HepG2 (cell line): ENCODE results near the gene STOM. TPM values are rescaled to one million over a fixed set of nuclear protein-coding genes. Genes with fewer than 3 reads are reported as not detected.
A peak's percentile ranks its signal among the peaks of the same experiment; 100 is the strongest.

Source experiments
- ATF7-NPFF ChIP-seq: sonication (generic); formaldehyde crosslinking; IDR thresholded peaks from 2 replicates; pipeline ENCODE4 v1.8.1; 2023; ENCODE audit warnings: mild to moderate bottlenecking, low read depth, missing genetic modification reagents, moderate library complexity
- CREM ChIP-seq, 2 experiments: sonication (generic) in 1 of 2; formaldehyde crosslinking in 1 of 2; IDR thresholded peaks; 2 replicates each; pipeline versions ENCODE4 v1.4.0 to v1.6.1; 2016 to 2020; ENCODE audit warnings: antibody characterized with exemption in 1 of 2, mild to moderate bottlenecking in 1 of 2, missing genetic modification reagents in 1 of 2
- HOXA3 ChIP-seq: sonication (generic); formaldehyde crosslinking; IDR thresholded peaks from 2 replicates; pipeline ENCODE4 v1.5.0; 2020; ENCODE audit warnings: missing genetic modification reagents
- MYNN ChIP-seq: sonication (generic); formaldehyde crosslinking; IDR thresholded peaks from 2 replicates; pipeline ENCODE4 v1.4.0; 2020; ENCODE audit warnings: mild to moderate bottlenecking, low read depth, missing genetic modification reagents
- PLSCR1 ChIP-seq: sonication (generic); formaldehyde crosslinking; IDR thresholded peaks from 2 replicates; pipeline ENCODE4 v1.5.0; 2020; ENCODE audit warnings: missing genetic modification reagents, mild to moderate bottlenecking, borderline replicate concordance
- RXRB ChIP-seq: IDR thresholded peaks from 2 replicates; pipeline ENCODE4 v1.6.1; 2016; ENCODE audit warnings: borderline replicate concordance, missing genetic modification reagents, missing compliant biosample characterization
- SKI ChIP-seq: fragments of 450-650 bp; IDR thresholded peaks from one replicate; pipeline ENCODE4 v1.6.1; 2018; ENCODE audit warnings: mild to moderate bottlenecking; ENCODE audit not compliant: partially characterized antibody
- TAF1 ChIP-seq: sonication (generic); formaldehyde crosslinking; IDR thresholded peaks from 2 replicates; pipeline ENCODE4 v1.4.0; 2020; ENCODE audit warnings: missing genetic modification reagents
- TBL1XR1 ChIP-seq: fragments of 150-350 bp; IDR thresholded peaks from 2 replicates; pipeline ENCODE4 v1.6.1; 2014; ENCODE audit warnings: borderline replicate concordance, low read length; ENCODE audit not compliant: partially characterized antibody
- TCF7L2 ChIP-seq: IDR thresholded peaks from 2 replicates; pipeline ENCODE4 v1.6.1; 2011; ENCODE audit warnings: mild to moderate bottlenecking, low read depth, low read length, moderate library complexity
- TFAP4 ChIP-seq: sonication (generic); IDR thresholded peaks from 2 replicates; pipeline ENCODE4 v1.6.1; 2016; ENCODE audit warnings: low read depth, borderline replicate concordance
- ZFP62 ChIP-seq: sonication (generic); formaldehyde crosslinking; IDR thresholded peaks from 2 replicates; pipeline ENCODE4 v1.4.0; 2020; ENCODE audit warnings: missing genetic modification reagents
- ZNF552 ChIP-seq: sonication (generic); formaldehyde crosslinking; IDR thresholded peaks from 2 replicates; pipeline ENCODE4 v1.9.0; 2022; ENCODE audit warnings: missing genetic modification reagents, mild to moderate bottlenecking, borderline replicate concordance
- ZNF800 ChIP-seq: sonication (generic); formaldehyde crosslinking; IDR thresholded peaks from 2 replicates; pipeline ENCODE4 v1.4.0; 2020; ENCODE audit warnings: missing genetic modification reagents
- polyA plus RNA-seq, 8 experiments: library from polyadenylated mRNA; depleted of rRNA in 3 of 8; stranded (reverse) in 7 of 8; unstranded in 1 of 8; fragments of >200 nt; fragmentation: Illumina TruSeq in 4 of 8; extraction: Trizol in 4 of 8; gene quantifications; 2 replicates each; pipeline versions ENCODE4 v1.2.1 to v1.2.3, GENCODE V29; 2011 to 2016; ENCODE audit warnings: low read depth in 4 of 8, missing spikeins in 1 of 8, mixed read lengths in 1 of 8; ENCODE audit not compliant: insufficient read depth in 1 of 8
- total RNA-seq, 5 experiments: library from RNA; depleted of rRNA; stranded (reverse); fragments of >200 nt; fragmentation: Illumina TruSeq; extraction: Trizol; gene quantifications; 2 replicates each; pipeline ENCODE4 v1.2.3, GENCODE V29; 2016; ENCODE audit warnings: low read depth in 1 of 5
- TF ChIP-seq, protein P1 (sequence below): sonication (generic); formaldehyde crosslinking; IDR thresholded peaks from 2 replicates; pipeline ENCODE4 v1.4.0; 2020; ENCODE audit warnings: missing genetic modification reagents, mild to moderate bottlenecking, borderline replicate concordance
- TF ChIP-seq, protein P2 (sequence below): sonication (generic); formaldehyde crosslinking; IDR thresholded peaks from 2 replicates; pipeline ENCODE4 v1.5.0; 2020; ENCODE audit warnings: missing genetic modification reagents, mild to moderate bottlenecking, borderline replicate concordance
- TF ChIP-seq, protein P3 (sequence below): sonication (generic); formaldehyde crosslinking; IDR thresholded peaks from 2 replicates; pipeline ENCODE4 v1.9.0; 2021; ENCODE audit warnings: missing genetic modification reagents, mild to moderate bottlenecking, borderline replicate concordance

Gene STOM
- total and polyA plus RNA-seq, 2 of the 13 experiments (the other 11 are each of a cell fraction or from before 2014, with no cell fraction given): 43.6 to 165 TPM

GRCh38 chr9:121289026-121289771 is 80.9 kb downstream of the STOM start (continued):
- TF ChIP-seq SKI (no peak), PLSCR1 (no peak), TBL1XR1 (no peak), TFAP4 (peak; percentile 91), TCF7L2 (no peak), ATF7-NPFF (CRISPR knock-in tag) (no peak), CREM (IDR thresholded peaks at IDR 0.05) (no peak), CREM (CRISPR knock-in tag; IDR thresholded peaks at IDR 0.05) (no peak), RXRB (CRISPR knock-in tag) (peak; percentile 46; the same call in 1 of the 2 replicates), HOXA3 (CRISPR knock-in tag) (no peak; the same call in 1 of the 2 replicates), TAF1 (CRISPR knock-in tag) (peak; percentile 16; the same call in 1 of the 2 replicates), MYNN (no peak), ZNF552 (CRISPR knock-in tag) (no peak; the same call in 1 of the 2 replicates), ZFP62 (CRISPR knock-in tag) (no peak), ZNF800 (CRISPR knock-in tag) (no peak)
- TF ChIP-seq, protein P1, sequence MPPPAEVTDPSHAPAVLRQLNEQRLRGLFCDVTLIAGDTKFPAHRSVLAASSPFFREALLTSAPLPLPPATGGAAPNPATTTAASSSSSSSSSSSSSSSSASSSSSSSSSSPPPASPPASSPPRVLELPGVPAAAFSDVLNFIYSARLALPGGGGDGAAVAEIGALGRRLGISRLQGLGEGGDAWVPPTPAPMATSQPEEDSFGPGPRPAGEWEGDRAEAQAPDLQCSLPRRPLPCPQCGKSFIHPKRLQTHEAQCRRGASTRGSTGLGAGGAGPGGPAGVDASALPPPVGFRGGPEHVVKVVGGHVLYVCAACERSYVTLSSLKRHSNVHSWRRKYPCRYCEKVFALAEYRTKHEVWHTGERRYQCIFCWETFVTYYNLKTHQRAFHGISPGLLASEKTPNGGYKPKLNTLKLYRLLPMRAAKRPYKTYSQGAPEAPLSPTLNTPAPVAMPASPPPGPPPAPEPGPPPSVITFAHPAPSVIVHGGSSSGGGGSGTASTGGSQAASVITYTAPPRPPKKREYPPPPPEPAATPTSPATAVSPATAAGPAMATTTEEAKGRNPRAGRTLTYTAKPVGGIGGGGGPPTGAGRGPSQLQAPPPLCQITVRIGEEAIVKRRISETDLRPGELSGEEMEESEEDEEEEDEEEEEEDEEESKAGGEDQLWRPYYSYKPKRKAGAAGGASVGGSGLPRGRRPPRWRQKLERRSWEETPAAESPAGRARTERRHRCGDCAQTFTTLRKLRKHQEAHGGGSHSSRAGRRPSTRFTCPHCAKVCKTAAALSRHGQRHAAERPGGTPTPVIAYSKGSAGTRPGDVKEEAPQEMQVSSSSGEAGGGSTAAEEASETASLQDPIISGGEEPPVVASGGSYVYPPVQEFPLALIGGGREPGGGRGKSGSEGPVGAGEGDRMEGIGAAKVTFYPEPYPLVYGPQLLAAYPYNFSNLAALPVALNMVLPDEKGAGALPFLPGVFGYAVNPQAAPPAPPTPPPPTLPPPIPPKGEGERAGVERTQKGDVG (CRISPR knock-in tag): no peak
- TF ChIP-seq, protein P2, sequence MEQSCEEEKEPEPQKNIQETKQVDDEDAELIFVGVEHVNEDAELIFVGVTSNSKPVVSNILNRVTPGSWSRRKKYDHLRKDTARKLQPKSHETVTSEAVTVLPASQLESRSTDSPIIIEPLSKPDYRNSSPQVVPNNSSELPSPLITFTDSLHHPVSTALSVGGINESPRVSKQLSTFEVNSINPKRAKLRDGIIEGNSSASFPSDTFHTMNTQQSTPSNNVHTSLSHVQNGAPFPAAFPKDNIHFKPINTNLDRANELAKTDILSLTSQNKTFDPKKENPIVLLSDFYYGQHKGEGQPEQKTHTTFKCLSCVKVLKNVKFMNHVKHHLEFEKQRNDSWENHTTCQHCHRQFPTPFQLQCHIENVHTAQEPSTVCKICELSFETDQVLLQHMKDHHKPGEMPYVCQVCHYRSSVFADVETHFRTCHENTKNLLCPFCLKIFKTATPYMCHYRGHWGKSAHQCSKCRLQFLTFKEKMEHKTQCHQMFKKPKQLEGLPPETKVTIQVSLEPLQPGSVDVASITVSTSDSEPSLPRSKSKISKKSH (CRISPR knock-in tag): no peak; the same call in 1 of the 2 replicates
- TF ChIP-seq, protein P3, sequence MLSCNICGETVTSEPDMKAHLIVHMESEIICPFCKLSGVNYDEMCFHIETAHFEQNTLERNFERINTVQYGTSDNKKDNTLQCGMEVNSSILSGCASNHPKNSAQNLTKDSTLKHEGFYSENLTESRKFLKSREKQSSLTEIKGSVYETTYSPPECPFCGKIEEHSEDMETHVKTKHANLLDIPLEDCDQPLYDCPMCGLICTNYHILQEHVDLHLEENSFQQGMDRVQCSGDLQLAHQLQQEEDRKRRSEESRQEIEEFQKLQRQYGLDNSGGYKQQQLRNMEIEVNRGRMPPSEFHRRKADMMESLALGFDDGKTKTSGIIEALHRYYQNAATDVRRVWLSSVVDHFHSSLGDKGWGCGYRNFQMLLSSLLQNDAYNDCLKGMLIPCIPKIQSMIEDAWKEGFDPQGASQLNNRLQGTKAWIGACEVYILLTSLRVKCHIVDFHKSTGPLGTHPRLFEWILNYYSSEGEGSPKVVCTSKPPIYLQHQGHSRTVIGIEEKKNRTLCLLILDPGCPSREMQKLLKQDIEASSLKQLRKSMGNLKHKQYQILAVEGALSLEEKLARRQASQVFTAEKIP: no peak
